ENCODE measurements around the gene ASB12. TPM values are rescaled to one million over a fixed set of nuclear protein-coding genes. Genes with fewer than 3 reads are reported as not detected.

Gene ASB12
- total and polyA plus RNA-seq, 2 of the 13 experiments (the other 11 are each of a cell fraction or from before 2014, with no cell fraction given): 0.05 TPM; not detected in 1

- H3K9ac ChIP-seq (ENCODE audit: insufficient read depth, low read depth, low read length): no peak overlapping the region
- no peak for TF ChIP-seq SRSF1 (optimal IDR thresholded peaks at IDR 0.05; ENCODE audit: low read depth, low read length)
- TF ChIP-seq ZNF547 (CRISPR knock-in tag; IDR thresholded peaks at IDR 0.05): no peak
- TF ChIP-seq STAT5B (CRISPR knock-in tag; IDR thresholded peaks at IDR 0.05): no peak
- TF ChIP-seq HOXA7 (CRISPR knock-in tag; IDR thresholded peaks at IDR 0.05): no peak
- no peak for TF ChIP-seq HOXA3 (CRISPR knock-in tag; IDR thresholded peaks at IDR 0.05)
- no peak for TF ChIP-seq ZNF256 (CRISPR knock-in tag; conservative IDR thresholded peaks at IDR 0.05)
- no peak for TF ChIP-seq THYN1 (CRISPR knock-in tag; IDR thresholded peaks at IDR 0.05; ENCODE audit: borderline replicate concordance, low read depth)
- no peak for TF ChIP-seq TMF1 (CRISPR knock-in tag; IDR thresholded peaks at IDR 0.05; ENCODE audit: low read depth)
- no peak for TF ChIP-seq ZNF580 (CRISPR knock-in tag; IDR thresholded peaks at IDR 0.05; ENCODE audit: borderline replicate concordance, low read depth)
- H3K27me3 ChIP-seq (ENCODE audit: control insufficient read depth in 1 of 2, insufficient read depth in 2 of 2, low read length in 2 of 2): no peaks in the 10 kb centered on the region
- no peak overlapping the region for H3K27ac ChIP-seq (ENCODE audit: extremely low read length, insufficient read depth, low read length)
- H3K79me2 ChIP-seq (ENCODE audit: insufficient read depth, low read length): no peaks in the 10 kb centered on the region
- no peak overlapping the region for H2AFZ ChIP-seq (ENCODE audit: low read length)
- no peak for DNase-seq (ENCODE audit: low spot score)
- no peak for ATAC-seq
- no peak overlapping the region for H3K4me3 ChIP-seq (replicated peaks in 1 of 3; ENCODE audit: insufficient read depth in 1 of 3, low read depth in 2 of 3, low read length in 3 of 3)
- FAIRE-seq: no peak
- ChIA-PET CTCF (ENCODE audit: low intra/inter-chr PET ratio, low total read pairs) (no interaction called here), POLR2A (interaction anchor here (2.0 kb wide), 1 partner anchor 17 kb away, joined by 7 read pairs; the partner anchor contains the start of gene AMER1)
- no TSS peak for BruUV-seq (replicated peaks)
- intact Hi-C loops (cut with micrococcal nuclease; ENCODE audit: unreplicated experiment) (no loop called here), in situ Hi-C loops (cut with HindIII; ENCODE audit: extremely low pct_ligation_motif_present, low pct_unique_long_range_greater_than_20kb) (no loop called here)
- peaks cover 1 to 3% of the 10 kb centered on the region in 2 experiments; a peak in 3 of 5 replicates for H3K36me3 ChIP-seq (replicated peaks in 1 of 2; ENCODE audit: control insufficient read depth in 1 of 2, insufficient read depth in 2 of 2, low read length in 2 of 2)
- H3K4me1 ChIP-seq (ENCODE audit: insufficient read depth, low read length): peaks cover 12% of the 10 kb centered on the region
- H4K20me1 ChIP-seq (ENCODE audit: insufficient read depth, low read length): no peaks in the 10 kb centered on the region
- H3K9me3 ChIP-seq (ENCODE audit: low read length): no peaks in the 10 kb centered on the region
- no peak overlapping the region for H3K4me2 ChIP-seq (ENCODE audit: low read depth, low read length)
Measured at GRCh38 chrX:64187762-64188150, 42.7 kb downstream of the ASB12 start.
